Mesenteric fat pad (tissue), 1 donor: ENCODE data around the gene MKS1. TPM values are rescaled to one million over a fixed set of nuclear protein-coding genes. Genes with fewer than 3 reads are reported as not detected.

ENCODE experiments used
- DNase-seq: peaks from one replicate; pipeline ENCODE4 v3.0.0-alpha.2; 2020; ENCODE audit warnings: low spot score
- long read RNA-seq: library from polyadenylated mRNA; unstranded; transcript quantifications from one replicate; pipeline ENCODE4 v2.0.0, GENCODE V29; 2020
- total RNA-seq: library from RNA; stranded (reverse); fragmentation: NEBNext Ultra II Directional; extraction: Animal tissue kit (Norgen Biotek cat#: 25700); gene quantifications from one replicate; pipeline ENCODE4 v1.2.1, GENCODE V29; 2021
- donor health status: DM: yes; HTN: yes; CAD: no.

MKS1 gene
- 9.6 TPM for total RNA-seq
- long read RNA-seq, transcript MKS1-202 (18 exons, 2,397 nt): major isoform, 11 of 26 reads
- long read RNA-seq, partial matches to known transcripts: 4 of 26 reads
- long read RNA-seq, other reads (novel, unspliced or antisense): 9 of 26 reads

DNA sequence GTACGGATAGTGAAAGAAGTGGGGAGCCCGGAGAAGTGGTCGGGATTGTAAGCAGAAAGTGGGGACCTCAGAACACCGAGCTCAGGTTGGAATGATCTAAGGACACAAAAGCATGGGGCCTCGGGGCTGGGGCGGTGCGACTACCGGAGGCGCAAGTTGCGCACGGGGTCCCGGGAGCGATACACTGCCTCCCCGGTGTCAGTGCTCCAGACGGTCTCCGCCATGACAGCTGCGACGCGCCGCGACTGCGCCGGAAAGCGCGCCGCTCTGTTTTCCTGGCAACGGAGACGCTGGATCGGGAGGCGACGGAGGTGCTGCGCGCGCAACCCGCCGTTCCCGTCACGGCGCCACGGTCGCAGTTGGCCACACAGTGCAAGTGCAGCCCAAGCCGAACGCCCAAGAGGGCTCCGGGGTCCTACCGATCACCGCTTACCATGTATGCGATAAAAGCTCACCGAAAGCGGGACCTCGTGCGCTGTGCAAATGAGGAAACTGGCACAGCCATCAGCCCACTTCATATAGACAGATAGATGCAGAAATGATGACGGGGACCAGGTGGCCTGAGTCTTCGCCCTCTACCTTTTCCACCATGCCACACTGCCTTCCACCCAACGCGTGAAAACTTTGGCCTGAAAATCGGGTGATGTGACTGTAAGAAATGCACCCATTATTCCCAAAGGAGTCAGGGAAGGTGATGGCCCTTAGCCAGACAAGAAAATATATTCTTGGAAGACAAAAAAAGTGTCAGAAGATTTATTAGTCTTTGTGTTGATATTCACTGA is at the start of gene MKS1:
TSS of gene MKS1 (minus strand) at position 249 of the 782 bp plus-strand sequence. CDS start at position 224, 25 bp downstream.
- peak; percentile 98 for DNase-seq

DNA sequence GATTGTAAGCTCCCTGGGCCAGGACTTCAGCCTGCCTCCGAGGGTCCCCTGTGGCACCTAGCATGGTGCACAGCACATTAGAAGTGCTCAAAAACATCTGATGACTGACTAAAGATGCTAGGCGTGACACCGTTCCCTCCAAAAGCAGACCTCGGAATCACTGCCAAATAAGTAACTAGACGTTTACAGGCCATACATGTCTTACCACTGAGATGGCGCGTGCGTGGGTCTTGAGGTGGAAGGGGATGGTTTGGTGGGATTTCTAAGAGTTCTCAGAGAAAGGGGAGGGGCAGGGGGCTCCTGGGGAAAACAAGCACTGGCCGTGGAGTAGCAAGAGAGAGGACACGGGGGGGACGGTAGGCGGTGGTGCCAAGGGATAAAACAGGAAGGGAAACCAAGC is 49.3 kb upstream of the MKS1 start:
- DNase-seq: peak; percentile 79

DNA sequence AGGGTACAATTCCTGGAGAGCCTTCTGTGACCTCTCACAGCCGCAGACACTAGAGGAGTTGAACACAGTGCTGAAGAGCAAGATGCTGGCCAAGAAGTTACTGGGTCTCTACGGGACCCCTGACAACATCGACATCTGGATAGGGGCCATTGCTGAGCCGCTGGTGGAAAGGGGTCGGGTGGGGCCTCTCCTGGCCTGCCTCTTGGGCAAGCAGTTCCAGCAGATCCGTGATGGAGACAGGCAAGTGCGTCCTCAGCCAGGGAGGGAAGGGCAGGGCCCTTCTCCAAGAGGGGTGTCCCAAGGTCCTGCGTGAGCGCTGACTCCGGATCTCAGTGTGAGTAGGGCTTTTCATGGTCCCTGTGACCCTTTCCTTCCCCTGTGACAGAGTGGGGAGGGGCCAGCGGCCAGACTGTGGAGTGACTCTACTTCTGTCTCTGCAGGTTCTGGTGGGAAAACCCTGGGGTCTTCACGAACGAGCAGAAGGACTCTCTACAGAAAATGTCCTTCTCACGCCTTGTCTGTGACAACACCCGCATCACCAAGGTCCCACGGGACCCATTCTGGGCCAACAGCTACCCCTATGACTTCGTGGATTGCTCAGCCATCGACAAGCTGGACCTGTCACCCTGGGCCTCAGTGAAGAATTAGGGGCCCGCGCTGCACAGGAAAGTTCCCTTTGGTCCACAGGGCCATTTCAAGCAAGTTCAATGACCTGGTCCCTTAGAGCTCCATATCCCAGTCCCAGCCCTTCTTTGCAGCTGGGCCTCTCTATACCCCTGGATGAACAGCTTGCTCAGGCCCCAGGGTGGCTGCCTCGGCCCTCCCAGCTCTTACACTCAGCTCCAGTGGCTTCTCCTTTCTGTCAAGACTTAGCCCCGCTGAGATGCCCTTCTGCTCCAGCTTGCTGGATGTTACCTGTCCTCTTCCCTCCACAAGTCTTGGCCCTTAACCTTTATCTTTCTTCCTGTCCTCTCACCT is 48.6 kb upstream of the MKS1 start:
- DNase-seq: peak; percentile 86

DNA sequence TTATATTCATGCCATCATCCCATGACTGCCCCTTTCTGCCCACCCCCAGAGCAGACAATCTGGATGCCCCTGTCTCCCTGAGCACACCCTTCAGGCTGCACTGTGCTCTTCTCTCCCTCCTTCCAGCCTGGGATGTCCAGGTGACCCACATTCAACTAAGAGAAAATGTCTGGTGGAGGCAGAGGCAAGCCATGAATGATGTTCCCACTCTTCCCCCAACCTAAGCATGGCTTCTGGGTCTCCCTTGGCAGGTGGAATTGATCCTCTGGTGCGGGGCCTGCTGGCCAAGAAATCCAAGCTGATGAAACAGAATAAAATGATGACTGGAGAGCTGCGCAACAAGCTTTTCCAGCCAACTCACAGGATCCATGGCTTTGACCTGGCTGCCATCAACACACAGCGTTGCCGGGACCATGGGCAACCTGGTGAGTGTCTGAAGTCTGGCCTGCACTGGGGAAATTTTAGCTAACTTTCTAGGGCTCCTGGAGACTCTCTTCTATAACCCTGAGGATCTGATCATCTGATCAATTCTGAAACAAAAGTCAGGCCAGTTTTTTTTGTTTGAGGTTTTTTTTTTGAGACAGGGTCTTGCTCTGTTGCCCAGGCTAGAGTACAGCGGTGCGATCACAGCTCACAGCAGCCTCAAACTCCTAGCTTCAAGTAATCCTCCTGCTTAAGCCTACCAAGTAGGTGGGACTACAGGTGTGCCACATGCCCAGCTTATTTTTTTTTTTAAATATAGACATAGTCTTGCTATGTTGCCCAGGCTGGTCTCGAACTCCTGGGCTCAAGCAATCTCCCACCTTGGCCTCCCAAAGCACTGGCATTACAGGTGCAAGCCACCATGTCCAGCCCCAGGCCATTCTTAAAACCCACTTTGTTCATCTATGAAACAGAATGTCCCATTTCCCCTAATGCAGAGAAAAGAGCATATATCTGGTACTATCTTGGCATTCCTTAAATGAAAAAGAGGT is 47.1 kb upstream of the MKS1 start:
- peak; percentile 47 for DNase-seq

DNA sequence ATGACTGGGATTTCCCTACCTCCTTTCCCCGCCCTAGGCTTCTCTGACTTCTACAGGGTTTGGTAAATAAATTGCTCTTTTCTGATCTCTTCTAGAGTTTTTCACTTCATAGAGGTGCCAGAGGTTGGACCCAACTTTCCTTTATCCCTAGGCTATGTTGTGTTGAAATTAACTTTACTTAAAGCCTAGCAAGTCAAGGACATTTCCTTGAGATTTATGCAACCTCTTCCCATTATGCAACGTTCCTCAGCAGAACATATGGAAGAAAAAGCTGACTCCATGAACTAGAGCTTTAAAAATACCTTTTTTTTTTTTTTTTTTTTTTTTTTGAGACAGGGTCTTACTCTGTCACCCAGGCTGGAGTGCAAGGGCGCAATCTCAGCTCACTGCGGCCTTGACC is 46.2 kb upstream of the MKS1 start:
- DNase-seq: no peak

DNA sequence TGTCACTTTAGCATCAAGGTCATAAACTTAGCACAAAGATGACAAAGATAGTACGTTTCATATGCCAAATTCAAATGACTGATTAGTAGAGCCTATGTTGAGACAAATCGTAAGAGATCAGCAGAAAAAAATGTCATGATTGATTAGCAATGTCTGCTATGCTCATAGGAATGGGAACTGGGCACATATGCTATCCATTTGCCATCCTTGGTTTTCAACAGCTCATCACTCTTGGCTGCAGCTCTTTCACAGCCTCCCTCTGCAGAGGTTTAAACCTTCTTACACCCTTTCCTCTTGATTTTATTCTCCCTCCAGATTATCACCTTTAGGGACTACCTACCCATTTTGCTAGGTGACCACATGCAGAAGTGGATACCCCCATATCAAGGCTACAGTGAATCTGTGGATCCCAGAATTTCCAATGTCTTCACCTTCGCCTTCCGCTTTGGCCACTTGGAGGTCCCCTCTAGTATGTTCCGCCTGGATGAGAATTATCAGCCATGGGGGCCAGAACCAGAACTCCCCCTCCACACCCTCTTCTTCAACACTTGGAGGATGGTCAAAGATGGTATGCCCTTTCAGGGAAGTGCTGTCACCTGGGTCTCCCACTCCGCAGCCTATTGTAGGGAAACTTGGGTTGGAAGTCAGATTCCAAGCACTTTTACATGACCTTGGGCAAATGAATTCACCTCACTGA is 45.5 kb upstream of the MKS1 start:
- DNase-seq: peak; percentile 11

DNA sequence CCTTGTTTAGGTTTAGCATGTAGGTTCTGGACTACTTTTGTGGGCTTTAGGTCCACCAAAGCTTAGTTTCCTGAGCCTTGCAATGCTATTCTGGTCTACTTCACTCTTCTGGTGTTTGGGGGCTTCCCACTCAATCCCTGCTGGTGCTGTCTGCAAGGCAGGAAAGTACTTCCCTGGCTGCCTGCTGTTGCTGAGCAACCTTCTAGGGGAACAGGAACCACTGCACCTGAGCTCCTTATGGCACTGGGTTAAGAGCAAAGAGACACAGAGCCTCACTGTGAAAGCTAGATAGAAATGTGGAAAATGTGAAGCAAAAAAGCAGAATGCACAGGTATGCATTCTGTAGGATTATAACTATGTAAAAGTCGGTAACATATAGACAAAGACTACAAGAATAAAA is 44.7 kb upstream of the MKS1 start:
- DNase-seq: no peak

DNA sequence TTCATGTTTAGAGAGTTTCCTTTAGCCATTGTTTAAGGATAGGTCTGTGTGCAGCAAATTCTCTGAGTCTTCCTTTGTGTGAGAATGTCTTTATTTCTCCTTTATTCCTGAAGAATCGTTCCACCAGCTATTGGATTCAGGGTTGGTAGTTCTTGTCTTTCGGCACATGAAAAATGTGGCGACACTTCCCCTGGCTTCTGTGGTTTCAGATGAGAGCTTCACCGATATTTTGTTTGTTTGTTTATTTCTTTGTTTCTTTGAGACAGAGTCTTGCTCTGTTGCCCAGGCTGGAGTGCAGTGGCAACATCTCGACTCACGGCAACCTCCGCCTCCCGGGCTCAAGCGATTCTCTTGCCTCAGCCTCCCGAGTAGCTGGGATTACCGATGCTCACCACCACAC is 43.1 kb upstream of the MKS1 start:
- peak; percentile 33 for DNase-seq

DNA sequence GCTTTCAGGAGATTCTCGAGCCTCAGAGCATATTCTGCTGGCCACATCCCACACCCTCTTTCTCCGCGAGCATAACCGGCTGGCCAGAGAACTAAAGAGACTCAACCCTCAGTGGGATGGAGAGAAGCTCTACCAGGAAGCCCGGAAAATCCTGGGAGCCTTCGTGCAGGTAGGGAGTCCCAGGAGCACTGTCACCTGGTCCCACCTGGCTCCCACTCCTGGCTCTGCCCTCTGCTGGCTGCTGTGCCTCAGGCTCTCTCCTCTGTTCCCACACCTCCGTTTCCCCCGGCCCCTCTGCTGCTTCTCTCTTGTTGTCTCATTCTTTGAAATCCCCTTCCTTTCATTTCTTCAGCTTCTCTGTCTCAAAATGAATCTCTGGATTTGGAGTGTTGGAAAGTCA is 35.7 kb upstream of the MKS1 start:
- DNase-seq: no peak

DNA sequence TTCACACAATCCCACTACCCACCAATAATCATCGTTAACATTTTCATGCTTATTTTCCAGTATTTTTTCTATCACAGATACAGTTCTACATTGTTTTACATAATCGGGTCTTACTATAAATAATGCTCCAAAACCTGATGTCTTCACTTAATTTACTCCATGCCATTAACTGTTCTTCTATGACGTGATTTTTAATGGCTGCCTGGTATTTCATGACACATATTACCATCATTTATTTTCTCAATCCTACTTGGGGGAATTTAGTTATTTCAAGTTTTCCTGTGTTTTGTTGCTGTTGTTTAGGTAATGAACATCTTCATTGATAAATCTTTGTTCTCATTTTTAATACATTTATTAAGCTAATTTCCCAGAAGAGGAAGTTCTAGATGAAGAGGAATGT is 34.0 kb upstream of the MKS1 start:
- DNase-seq: no peak

DNA sequence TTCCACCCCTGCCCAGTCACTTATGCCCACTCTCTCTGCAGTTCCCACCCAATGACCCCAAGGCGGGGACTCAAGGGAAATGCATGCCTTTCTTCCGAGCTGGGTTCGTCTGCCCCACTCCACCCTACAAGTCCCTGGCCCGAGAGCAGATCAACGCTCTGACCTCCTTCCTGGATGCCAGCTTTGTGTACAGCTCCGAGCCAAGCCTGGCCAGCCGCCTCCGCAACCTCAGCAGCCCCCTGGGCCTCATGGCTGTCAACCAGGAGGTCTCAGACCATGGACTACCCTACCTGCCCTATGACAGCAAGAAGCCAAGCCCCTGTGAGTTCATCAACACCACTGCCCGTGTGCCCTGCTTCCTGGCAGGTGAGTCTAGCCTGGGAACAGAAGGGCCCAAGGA is 33.1 kb upstream of the MKS1 start:
- peak; percentile 87 for DNase-seq

DNA sequence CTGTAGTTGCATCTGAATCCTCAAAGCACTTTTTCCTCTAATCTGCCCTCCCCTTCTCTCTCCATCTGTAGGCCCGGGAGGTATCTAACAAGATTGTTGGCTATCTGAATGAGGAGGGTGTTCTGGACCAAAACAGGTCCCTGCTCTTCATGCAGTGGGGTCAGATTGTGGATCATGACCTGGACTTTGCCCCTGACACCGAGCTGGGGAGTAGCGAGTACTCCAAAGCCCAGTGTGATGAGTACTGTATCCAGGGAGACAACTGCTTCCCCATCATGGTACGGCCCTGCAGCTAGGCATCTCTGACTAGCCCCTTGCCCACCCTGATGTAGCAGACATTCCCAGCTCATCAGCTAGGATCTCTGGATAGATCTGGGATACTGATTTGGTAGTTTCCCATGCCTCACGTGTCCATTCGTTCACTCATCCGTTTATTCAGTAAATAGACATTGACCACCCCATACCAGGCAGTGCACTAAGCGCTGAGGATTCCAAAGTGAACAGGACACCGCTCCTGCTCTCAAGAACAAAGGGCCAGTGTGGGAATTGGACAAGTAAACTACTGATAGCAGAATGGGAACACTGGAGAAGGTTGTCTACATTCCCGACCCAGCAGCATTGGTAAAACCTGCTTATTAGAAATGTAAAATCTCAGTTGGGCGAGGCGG is 31.4 kb upstream of the MKS1 start:
- DNase-seq: peak; percentile 49

DNA sequence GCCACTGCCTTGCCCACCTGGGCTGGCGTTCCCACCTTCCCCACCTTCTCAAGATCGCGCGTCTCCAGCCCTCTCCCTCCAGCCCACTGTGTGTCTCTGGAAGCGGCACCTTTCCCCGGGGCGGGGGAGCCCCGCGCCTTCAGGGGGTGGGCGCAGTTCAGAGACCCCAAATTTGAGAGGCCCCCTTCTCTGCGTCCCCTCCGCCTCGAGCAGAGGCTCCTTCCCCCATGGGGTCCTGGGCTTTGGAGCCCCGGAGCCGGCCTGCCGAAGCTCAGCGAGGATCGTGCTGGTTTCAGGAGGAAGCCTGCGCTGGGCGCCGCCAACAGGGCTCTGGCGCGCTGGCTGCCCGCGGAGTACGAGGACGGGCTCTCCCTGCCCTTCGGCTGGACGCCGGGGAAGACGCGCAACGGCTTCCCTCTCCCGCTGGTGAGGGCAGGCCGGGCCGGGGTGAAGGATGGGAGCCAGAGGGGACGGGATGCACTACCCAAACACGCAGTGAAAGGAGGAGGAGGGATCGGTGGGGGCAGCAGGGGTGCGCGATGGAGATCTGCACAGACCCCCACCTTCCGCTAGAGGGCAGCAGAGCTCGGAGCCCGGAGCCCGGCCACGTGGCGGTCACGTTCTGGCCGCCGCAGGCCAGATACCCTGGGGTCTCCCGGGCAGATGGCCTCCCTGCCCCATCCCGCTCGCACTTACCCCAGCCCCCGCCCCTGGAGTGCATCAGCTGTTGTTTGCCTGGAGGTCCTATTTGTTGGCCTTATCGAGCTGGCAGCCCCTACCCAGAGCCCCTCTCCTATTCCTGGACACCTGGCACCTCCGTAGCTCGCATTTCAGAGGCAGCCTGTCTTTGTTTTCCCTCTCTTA is 30.4 kb upstream of the MKS1 start:
- DNase-seq: no peak

DNA sequence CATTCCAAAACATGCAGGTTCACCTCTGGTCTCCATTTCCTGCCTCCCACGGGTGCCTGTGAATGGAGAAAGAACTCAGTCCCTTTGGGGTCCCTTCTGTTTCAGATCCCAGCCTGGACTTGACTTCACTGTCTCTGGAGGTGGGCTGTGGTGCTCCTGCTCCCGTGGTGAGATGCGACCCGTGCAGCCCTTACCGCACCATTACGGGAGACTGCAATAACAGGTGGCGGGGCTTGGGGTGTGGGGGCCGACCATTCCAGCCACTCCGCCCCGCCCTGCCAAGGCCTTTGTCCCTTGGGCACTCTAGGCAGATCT is 29.9 kb upstream of the MKS1 start:
- DNase-seq: no peak

DNA sequence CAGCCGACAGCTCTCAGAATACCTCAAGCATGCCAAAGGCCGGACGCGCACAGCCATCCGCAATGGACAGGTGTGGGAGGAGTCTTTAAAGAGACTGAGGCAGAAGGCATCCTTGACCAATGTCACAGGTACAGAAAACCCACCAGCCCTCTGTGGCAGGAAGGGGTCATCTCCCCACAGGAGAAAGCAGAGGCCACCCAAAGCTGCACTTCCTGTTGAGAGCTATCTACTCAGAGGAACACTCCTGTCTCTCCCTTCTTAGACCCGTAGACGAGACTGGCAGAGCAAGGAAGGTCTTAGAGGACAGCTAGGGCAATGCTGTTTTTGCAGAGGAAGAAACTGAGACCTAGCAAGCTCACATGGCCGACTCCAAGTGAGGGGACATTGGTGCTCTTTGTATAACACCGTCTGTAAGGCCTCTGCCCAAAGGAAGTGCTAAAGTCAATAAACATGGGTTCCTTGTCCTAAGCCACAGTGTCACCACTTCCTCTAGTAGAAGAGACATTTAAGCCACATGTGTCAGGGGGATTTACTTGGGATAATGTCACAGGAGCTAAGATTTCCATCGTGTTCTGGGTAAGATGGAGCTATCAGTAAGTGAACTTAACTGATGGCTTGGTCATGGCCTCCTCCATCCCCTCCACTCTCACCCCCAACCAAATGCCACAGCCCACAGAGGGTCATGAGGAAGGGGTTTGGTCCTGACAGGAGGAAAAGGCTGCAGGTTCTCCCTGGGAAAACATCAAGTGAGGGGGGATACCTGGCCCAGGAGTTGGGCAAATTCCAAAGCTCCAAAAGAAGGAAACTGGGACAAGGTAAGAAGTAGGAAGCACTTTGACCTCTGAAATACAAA is 28.7 kb upstream of the MKS1 start:
- no peak for DNase-seq

DNA sequence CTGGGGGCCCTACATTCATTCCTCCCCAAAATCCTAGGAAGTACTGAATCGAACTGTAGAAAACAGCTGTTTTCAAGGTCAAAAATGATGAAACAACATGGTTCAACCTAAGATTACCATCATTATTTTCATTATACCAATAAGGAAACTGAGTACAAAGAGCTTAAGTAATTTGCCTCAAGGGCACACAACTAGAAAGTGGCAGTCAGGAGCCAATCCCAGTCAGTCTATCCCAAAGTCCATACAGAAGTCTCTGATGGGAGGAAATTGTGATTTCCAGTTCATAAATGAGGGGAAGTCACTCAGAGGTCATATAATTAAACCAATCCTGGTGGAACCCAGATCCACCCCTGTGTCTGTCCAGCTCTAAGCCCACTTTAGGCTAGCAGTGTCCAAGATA is 27.7 kb upstream of the MKS1 start:
- DNase-seq: no peak

DNA sequence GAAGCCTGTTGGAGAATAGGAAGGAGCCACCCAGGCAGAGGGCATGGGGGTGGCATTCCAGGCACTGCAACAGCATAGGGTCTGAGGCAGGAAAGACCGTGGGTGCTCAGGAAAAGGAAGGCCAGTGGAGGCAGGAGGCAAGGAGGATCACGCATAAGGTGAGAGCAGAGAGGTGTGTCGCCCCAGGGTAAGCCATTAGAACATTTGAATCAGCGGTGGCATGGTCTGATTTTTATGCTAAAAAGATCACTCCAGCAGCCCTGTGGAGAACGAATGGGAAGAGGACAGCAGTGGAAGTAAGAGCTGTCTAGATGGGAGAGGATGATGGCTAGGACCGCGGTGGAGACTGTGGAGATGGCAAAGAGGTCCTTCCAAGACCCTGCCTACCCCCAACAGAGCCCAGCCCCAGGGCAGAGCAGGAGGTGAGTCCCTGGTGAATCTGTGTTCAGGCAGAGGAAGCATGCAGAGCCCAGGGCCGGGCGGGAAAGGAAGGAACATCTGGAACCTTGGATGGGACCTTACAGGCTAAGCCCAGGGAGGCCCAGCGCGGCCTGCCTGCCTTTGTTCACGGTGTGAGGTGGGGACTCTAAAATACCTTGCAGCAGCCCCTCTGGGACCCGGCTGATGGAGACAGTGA is 27.2 kb upstream of the MKS1 start:
- DNase-seq: no peak
